ENCODE measurements around the gene JHY.

JHY gene

GRCh38 chr11:122872046-122872445 is 10.5 kb upstream of the JHY start:
- DNase-seq: no peak

DNA sequence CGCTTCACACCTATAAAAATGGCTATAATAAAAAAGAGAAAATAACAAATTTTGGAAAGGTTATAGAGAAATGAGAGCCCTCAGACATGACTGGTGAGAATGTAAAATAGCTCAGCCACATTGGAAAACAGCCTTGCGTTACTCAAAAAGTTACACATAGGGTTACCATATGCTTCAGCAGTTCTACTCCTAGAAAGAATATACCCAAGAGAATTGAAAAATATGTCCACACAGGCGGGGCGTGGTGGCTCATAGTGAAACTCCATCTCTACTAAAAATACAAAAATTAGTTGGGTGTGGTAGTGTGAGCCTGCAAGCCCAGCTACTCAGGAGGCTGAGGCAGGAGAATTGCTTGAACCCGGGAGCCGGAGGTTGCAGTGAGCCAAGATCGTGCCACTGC is 7.6 kb upstream of the JHY start:
- no peak for DNase-seq

DNA sequence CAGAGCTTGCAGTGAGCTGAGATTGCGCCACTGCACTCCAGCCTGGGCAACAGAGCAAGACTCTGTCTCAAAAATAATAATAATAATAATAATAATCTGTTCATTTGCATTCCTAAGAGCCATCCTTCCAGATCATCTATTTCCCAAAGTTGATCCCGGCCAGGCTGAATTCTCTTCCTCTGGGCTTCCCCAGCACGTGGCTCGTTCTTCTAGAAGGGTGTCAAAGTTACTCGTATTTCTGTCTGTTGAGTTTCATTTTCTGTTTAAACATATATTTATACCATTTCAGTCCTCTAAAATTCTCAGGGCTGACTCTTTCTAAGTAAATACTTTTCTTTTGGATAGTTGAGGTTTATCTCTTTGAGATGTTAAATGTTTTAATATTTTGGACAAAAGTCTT is 4.8 kb upstream of the JHY start:
- DNase-seq: peak; percentile 21

DNA sequence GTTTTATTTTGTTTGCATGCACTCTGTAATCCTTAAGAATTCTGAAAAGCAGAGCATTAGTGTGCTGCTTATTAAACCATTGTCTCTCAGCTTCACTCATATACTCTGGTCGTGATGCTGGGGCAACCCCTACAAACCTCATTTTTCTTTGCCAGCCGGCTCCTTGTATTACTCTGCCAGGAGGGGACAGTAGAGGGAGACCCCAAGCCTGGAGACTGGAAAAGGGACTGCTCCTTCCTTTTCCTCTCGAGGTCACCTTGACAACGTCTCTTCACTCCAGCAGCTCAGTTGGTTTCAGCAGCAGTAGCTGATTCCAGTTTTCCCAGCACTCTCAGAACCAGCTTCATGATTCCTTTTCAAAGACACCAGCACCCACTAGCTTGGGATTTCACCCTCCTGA is 2.8 kb upstream of the JHY start:
- DNase-seq: no peak

GRCh38 chr11:122882857-122883645 is 492 bp downstream of the JHY start:
- DNase-seq: peak; percentile 53

DNA sequence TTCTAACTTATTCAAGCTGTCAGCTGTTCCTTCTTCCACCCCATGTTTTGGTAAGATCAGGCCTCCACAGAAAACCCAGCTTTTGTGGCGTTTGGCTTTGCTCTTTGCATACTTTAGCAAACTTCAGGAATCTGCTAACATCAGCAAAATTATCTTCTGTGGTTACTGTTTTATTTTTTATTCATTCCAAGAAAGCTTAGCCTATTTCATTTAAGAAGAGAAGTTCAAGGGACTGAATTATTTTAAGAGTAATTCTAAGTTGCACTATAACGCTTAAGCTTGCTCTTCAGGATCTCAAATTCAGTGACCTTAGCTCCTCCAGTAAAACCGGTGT is 1.1 kb downstream of the JHY start:
- DNase-seq: no peak

DNA sequence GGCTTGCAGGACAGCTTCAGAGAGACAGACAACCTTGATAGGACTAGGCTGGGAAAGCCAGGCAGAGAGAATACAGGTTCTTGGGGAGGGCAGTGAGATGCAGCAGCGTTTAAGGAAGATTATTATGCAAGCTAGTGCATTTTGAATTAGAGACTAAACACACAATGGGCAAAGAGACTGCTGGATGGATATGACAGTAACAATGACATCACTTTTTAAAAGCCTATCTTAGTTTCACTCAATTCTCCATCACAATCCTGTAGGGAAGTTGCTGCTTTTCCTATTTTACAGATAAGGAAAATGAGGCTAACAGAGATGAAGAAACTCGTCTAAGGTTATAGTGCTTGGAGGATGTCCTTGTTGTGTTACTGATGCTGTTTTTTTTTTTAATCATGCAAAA is 5.6 kb downstream of the JHY start:
- DNase-seq: no peak

- DNase-seq: peak; percentile 23
Measured at GRCh38 chr11:122893131-122893530, 10.6 kb downstream of the JHY start.

DNA sequence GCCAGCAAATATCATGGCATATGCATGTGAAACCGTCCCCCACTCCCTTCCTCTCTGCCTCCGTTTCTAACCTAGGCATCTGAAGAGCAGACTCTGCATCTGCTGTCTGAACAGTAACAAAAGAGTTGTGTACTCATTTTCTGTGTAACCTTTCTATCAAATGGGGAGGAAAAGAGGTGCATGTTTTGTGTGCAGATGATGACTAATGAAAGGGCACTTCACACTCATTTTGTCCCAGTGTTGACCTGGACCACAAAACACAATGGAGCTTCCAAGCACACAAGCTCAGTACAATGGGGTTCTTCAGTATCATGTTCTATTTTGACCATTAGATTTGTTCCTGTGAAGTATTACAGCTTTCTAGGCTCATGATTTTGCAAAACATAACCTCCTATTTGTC is 13.0 kb downstream of the JHY start:
- no peak for DNase-seq

DNA sequence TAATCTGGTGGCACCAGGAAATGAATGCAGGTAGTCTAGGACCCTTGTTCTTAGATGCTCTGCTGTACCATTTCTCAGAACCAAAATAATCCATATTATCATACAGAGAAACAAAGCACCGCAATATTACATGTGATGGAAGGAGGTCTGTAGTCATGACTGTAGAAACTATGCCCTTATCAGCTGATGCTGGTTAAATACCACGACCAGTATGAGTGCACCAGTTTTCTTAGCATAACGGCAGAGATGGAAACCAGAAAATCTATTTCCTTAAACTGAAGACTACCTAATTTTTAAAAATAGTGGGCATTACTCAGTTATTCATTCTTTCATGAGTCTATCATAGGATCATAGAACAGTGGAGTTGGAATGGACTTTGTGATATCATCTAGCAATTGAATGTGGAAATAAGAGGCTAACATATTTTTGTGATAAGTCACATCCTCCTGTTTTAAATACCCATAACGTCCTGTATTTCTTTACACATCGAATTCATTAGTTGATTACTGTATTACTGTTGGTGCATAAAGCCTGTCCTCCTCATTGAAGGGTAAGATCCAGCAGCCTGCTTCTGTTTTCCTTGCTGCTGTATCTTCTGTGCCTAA is 15.1 kb downstream of the JHY start:
- DNase-seq: no peak

DNA sequence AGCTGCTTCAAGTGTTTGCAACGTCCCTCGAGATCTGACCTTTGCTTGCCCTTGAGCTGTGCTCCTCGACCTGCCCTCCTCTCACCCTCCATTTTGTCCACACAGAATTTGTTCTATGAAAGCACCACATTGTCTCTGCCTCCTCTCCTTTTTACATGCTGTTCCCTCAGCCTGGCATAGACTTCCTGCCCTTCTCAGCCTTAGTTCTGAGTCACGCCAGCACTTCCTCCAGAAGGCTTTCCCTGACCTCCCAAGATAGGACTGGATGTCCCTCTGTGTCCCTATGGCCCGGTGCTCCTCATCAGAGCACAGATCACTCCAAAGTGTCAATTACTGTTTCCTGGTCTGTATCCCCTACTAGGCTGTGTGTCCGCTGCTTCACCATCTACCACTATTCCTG is 16.2 kb downstream of the JHY start:
- no peak for DNase-seq

- peak; percentile 15 for DNase-seq
Measured at GRCh38 chr11:122900587-122901202, 18.1 kb downstream of the JHY start.

DNA sequence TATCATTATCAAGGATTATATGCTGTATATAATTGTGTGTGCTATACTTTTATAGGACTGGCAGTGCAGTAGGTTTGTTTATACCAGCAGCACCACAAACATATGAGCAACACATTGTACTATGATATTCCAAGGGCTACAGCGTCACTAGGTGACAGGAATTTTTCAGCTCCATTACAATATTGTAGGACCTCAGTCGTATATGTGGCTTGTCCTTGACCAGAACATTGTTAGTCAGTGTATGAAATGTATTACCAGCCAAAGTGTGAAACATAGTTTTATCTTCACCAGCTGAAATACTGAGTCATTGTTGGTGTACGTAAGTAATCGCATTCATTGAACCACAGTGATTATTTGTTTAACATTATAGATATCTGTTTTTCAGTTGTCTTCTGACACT is 20.4 kb downstream of the JHY start:
- DNase-seq: no peak

DNA sequence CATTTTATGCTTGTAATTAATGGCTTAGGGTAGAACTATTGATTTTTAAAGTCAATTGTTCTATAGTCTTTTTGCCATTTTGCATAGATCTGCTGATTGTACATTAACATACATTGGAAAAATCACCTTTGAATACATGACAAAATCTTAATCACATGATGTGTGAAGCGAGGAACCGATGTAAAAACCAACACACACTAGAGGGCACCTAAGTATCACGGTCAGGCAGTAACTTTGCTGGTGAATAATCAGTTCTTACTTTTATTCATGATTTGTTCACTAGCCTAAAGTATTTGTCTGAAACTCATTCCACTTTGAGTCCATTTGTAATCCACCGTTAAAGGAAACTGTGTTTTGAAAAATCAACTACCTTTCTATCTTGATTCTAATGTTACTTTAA is 28.2 kb downstream of the JHY start:
- peak; percentile 18 for DNase-seq

- no peak for DNase-seq
Measured at GRCh38 chr11:122917311-122917710, 34.8 kb downstream of the JHY start.

- no peak for DNase-seq
Measured at GRCh38 chr11:122918734-122919133, 36.2 kb downstream of the JHY start.

GRCh38 chr11:122920579-122920978 is 38.0 kb downstream of the JHY start:
- no peak for DNase-seq

DNA sequence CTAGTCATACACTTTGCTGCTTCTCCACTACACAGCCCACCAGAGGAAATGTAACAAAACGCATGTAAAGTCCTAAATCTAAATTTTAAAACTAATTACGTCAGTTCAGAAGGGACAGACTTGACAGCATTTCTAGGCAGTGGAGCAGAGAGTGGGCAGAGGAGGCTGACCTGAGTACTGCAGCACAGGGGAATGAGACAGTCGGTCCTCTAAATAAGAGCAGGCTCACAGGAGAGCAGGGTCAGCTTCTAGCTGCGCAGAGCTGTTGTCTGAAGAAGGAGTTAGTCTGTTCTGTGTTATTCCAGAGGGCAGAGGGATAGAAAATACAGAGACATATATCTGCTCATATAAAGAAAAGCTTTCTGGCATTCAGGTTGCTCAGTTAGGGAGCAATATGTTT is 40.3 kb downstream of the JHY start:
- DNase-seq: no peak

GRCh38 chr11:122923302-122923701 is 40.7 kb downstream of the JHY start:
- DNase-seq: no peak

- DNase-seq: no peak
Measured at GRCh38 chr11:122931510-122931909, 49.0 kb downstream of the JHY start.

DNA sequence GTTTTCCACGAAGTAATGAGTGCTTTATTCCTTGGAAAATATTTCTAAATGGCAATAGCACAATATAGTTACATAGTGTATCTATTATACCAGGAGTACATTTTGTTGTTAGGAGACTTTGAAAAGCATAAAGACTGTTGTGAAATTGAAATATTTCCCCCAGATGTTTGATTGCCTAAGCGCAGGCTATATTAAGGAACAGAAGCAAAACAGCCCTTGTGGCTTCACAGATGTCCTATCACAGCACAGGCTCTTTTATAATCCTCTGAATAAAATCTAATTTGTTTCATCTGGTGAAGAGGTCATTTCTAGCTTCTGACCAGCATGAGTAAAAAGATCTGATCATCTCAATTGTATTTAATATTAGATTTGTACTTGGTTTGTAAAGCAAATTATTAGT is 50.9 kb downstream of the JHY start:
- DNase-seq: peak; percentile 6

GRCh38 chr11:122937983-122938382 is 55.4 kb downstream of the JHY start:
- DNase-seq: peak; percentile 14

GRCh38 chr11:122938557-122938956 is 56.0 kb downstream of the JHY start:
- DNase-seq: peak; percentile 3

DNA sequence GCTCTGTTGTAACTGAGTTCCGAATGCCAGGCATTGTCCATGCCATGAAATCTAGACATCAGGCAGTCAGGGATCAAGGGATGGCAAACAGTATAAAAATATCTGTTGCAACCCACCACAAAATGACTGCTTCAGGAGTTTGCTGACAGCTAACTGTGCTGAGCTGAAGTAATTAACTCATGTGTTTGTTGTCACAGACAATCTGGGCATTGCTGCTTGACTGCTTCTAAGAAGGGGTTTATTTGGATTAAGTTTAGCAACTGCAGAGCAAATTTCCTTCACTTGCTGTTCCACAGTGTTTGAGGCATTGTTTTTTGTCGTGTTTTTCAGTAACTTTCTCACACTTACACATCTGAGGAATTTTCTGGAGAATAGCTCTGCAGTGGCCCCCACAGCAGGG is 68.7 kb downstream of the JHY start:
- DNase-seq: no peak

GRCh38 chr11:122954455-122954854 is 71.9 kb downstream of the JHY start:
- DNase-seq: no peak
